Activated T-cell treated with anti-CD3 and anti-CD28 coated beads, Interleukin-2, amount 50 U/mL, for 24 hours (primary cell): ENCODE measurements around the gene TESPA1.
A peak's percentile ranks its signal among the peaks of the same experiment; 100 is the strongest.
"Not testable (repeated sequence)": the region's sequence is repeated elsewhere in the genome, so short reads cannot be mapped to it uniquely, and the experiment has no call there.

Experiments
- DNase-seq: peaks from one replicate; pipeline ENCODE4 v3.0.0-alpha.2; 2020
- H3K27ac Mint-ChIP-seq: 2 replicates; pipeline ENCODE4 v1.8.0; 2020; ENCODE audit warnings: mild to moderate bottlenecking, mixed read lengths
- H3K27me3 Mint-ChIP-seq: 2 replicates; pipeline ENCODE4 v1.8.0; 2020; ENCODE audit warnings: mixed read lengths
- H3K36me3 Mint-ChIP-seq: 2 replicates; pipeline ENCODE4 v1.8.0; 2020; ENCODE audit warnings: low read depth, mixed read lengths
- H3K4me1 Mint-ChIP-seq: 2 replicates; pipeline ENCODE4 v1.8.0; 2020; ENCODE audit warnings: low read depth, mixed read lengths
- H3K4me3 Mint-ChIP-seq: 2 replicates; pipeline ENCODE4 v1.8.0; 2020; ENCODE audit warnings: mild to moderate bottlenecking, moderate library complexity, mixed read lengths
- H3K9me3 Mint-ChIP-seq: 2 replicates; pipeline ENCODE4 v1.8.0; 2020; ENCODE audit warnings: mixed read lengths

Gene TESPA1

DNA sequence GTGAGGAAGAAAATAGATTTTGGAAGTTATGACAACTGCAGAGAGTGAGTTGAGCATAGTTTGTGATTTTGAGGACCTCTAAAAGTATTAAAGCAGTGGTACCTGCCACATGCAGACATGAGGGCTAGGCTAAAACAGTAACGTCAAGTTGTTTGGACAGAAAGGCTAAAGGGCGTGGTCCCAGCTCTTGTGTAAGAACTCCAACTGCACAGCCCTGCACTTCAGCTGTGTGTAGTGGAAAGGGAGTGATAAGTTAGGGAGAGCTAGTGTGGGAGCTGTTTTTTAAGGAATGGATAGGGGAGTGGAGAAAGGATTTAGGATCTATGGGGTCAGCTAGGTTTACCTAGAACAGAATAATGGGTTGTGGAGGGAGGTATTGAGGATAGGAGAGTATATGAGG, 39.5 kb downstream of the TESPA1 start:
- Mint-ChIP-seq H3K27ac (no peak overlapping the region), H3K36me3 (peaks cover 46% of the 10 kb centered on the region), H3K27me3 (no peaks in the 10 kb centered on the region), H3K9me3 (no peaks in the 10 kb centered on the region), H3K4me1 (peaks cover 24% of the 10 kb centered on the region), H3K4me3 (no peak overlapping the region)
- no peak for DNase-seq

DNA sequence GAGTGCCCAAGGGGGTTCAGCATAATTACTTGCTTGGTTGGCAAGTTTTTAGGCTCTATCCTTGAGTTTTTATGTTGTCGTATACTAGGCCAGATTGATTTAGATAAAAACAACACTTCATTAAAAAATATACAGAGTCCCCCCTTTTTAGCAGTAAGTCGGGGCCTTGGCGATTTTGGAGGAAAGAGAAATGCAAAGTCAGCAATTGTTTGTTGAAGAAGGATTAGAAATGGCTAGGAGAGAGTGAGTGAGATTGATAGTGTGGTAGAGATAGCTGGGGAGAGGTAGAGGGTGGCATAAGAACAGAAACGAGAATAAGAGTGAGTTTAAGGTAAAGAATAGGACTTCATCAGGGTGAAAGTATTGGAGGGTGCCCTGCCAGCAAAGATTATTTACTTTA, 41.3 kb downstream of the TESPA1 start:
- H3K4me3 Mint-ChIP-seq, H3K27me3 Mint-ChIP-seq, DNase-seq, H3K27ac Mint-ChIP-seq, H3K9me3 Mint-ChIP-seq: not testable (repeated sequence)
- Mint-ChIP-seq H3K36me3 (peaks cover 37% of the 10 kb centered on the region), H3K4me1 (peaks cover 11% of the 10 kb centered on the region)

DNA sequence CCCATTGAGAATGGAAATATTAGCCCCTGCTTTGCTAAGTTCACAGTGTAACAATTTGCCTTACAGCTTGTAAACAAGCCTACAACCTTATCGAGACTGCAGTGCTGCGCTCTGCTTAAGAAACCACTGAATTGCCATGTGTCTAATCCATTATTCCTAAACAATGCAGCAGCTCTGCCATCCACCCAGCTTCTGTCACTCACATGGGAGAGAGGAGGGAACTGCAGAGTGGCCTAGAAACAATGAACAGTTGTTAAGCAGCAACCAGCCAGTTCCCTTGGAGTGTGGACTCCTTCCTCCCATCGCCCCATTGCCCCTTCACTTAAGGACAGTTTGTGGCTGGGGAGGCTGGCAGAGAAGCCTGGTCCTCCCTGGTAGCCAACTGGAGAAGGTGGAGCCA, 42.9 kb downstream of the TESPA1 start:
- Mint-ChIP-seq H3K9me3 (peaks cover 4% of the 10 kb centered on the region), H3K36me3 (peaks cover 38% of the 10 kb centered on the region), H3K27me3 (no peaks in the 10 kb centered on the region), H3K27ac (no peak overlapping the region), H3K4me1 (peaks cover 19% of the 10 kb centered on the region), H3K4me3 (no peak overlapping the region)
- DNase-seq, result no peak

DNA sequence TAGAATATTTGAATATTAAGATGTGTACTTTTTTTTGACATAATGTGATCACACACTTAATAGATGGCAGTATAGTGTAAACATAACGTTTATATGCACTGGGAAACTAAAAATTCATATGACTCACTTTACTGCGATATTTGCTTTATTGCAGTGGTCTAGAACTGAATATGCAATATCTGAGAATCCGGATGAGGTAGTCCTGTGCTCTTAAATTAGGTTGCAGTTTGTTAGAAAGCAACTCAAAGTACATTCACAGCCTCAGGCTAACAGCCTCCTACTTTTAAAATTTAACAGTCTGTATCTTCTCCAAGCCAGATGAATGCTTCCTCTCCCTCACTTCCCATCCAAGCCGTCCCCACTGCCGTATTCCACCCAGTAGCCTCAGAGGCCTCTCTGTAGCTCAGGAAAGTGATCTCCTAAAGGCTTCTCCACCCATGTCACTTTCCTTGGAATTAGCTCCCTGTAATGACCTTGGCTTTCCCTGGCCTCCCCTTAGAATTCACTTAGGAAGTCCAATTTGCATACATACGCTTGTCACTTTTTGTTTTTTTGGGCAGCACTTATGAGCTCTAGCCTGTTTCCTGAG, 43.7 kb downstream of the TESPA1 start:
- Mint-ChIP-seq H3K27me3 (no peaks in the 10 kb centered on the region), H3K36me3 (peaks cover 42% of the 10 kb centered on the region), H3K4me1 (peaks cover 27% of the 10 kb centered on the region), H3K27ac (no peak overlapping the region), H3K4me3 (no peak overlapping the region), H3K9me3 (peaks cover 12% of the 10 kb centered on the region)
- no peak for DNase-seq

DNA sequence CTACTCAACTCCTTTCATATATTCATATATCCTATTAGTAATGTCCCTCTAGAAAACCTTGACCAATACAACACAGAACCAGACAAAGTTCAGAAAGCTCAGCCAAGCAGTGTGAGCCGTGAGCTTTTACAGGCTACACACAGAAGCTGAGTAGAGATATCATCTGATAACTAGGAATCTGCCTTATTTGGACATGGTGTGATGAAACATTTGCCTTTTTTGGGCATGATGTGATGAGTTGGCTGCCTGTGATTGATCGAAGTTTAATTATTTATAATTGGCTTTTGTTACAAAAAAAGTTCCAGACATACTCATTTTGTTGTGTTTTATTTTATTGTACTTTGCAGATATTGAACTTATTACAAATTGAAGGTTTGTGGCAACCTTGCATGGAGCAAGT, 46.6 kb downstream of the TESPA1 start:
- Mint-ChIP-seq H3K4me3 (no peak overlapping the region), H3K27me3 (no peaks in the 10 kb centered on the region), H3K4me1 (peaks cover 55% of the 10 kb centered on the region), H3K36me3 (peaks cover 54% of the 10 kb centered on the region), H3K27ac (no peak overlapping the region), H3K9me3 (peaks cover 21% of the 10 kb centered on the region)
- DNase-seq, result no peak

DNA sequence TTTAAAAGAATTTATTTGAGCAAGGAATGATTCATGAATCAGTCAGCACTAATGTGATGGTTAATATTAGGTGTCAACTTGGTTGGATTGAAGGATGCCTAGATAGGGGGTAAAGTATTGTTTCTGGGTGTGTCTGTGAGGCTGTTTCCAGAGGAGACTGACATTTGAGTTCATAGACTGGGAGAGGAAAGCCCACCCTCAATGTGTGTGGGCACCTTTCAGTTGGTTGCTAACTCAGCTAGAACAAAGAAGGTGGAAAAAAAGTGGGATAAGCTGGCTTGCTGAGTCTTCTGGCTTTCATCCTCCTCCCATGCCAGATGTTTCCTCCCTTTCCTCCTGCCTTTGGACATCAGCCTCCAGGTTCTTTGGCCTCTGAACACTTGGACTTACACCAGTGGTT, 47.2 kb downstream of the TESPA1 start:
- Mint-ChIP-seq H3K4me1 (peaks cover 60% of the 10 kb centered on the region), H3K27ac (peak overlapping the region; percentile 95)

DNA sequence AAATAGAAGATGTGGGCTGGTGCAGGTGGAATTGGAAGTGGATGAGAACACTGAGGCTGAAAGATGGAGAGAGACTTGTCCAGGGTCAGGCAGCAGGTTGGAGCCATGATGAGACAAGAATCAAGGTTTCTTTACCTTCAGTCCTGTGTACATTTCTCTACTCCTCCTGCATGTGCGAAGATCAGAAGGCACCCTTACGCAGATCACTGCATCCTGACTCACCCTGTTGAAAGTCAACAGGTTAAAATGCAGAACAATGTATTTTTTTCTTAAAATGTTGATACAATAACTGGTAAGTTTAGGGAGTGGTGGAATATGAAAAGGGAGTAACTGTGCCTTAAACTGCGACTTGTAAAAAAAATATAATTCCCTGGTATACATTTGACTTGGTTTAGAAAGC, 47.8 kb downstream of the TESPA1 start:
- peaks cover 54% of the 10 kb centered on the region for H3K36me3 Mint-ChIP-seq
- H3K4me3 Mint-ChIP-seq, result no peak overlapping the region
- no peak for DNase-seq
- H3K4me1 Mint-ChIP-seq, result peaks cover 66% of the 10 kb centered on the region
- H3K27ac Mint-ChIP-seq, result peak overlapping the region; percentile 95
- peaks cover 27% of the 10 kb centered on the region for H3K9me3 Mint-ChIP-seq
- no peaks in the 10 kb centered on the region for H3K27me3 Mint-ChIP-seq

More for the DNA sequence above, 47.2 kb downstream of the TESPA1 start:
- DNase-seq, result no peak
- H3K4me3 Mint-ChIP-seq, result no peak overlapping the region
- H3K36me3 Mint-ChIP-seq, result peaks cover 52% of the 10 kb centered on the region
- H3K27me3 Mint-ChIP-seq, result no peaks in the 10 kb centered on the region
- peaks cover 21% of the 10 kb centered on the region for H3K9me3 Mint-ChIP-seq

DNA sequence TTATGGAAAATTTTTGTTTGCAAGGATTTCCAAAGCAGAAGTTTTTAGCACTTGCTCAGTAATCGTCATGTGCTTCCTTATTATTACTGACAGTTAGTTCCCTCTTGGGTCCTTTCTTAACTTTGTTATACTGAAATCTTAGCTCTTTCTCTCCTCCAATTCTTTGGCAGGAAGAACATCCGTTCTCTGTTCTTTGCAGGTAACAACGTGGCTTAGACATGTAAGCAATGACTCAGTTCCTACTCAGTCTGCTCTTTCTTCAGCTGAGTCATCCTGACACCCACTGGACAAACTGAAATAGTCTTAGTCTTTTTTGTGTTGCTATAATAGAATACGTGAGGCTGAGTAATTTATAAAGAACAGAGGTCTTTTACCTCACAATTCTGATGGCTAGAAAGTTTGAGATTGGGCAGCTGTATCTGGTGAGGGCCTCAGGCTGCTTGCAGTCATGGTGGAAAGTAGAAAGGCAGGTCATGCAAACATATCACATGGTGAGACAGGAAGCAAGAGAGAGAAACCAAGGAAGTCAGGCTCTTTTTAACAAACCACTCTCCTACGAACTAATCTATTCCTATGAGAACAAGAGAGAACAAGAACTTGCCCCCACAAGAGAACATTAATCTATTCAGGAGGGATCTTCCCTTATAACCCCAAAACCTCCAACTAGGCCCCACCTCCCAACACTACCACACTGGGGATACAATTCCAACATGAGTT, 49.2 kb downstream of the TESPA1 start:
- H3K4me1 Mint-ChIP-seq, result peaks cover 73% of the 10 kb centered on the region
- H3K4me3 Mint-ChIP-seq, result peak overlapping the region; percentile 44
- peaks cover 63% of the 10 kb centered on the region for H3K36me3 Mint-ChIP-seq
- no peaks in the 10 kb centered on the region for H3K27me3 Mint-ChIP-seq
- peaks cover 40% of the 10 kb centered on the region for H3K9me3 Mint-ChIP-seq
- peak; percentile 69 for DNase-seq
- peak overlapping the region; percentile 95 for H3K27ac Mint-ChIP-seq

DNA sequence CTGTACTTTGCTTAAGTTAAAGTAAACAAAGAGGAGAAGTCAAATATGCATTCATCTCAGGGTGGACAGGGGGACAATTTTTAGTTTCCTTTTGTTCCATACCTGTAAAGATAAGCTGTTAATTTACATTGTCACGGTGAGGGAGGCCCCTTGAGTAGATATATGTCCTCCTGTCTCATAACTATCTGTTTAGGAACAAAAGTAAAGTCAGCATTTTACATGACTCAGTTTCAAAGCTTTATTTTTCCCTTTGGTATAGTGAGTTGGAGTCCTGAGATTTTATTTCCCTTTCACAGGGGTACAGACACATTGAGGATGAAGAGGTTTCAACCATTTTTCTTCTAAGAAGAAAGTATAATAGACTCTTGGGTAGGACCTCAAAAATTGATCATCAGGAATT, 50.1 kb downstream of the TESPA1 start:
- no peaks in the 10 kb centered on the region for H3K27me3 Mint-ChIP-seq
- peaks cover 47% of the 10 kb centered on the region for H3K9me3 Mint-ChIP-seq
- H3K36me3 Mint-ChIP-seq, result peaks cover 67% of the 10 kb centered on the region
- peak overlapping the region; percentile 95 for H3K27ac Mint-ChIP-seq
- DNase-seq, result no peak
- H3K4me3 Mint-ChIP-seq, result no peak overlapping the region
- H3K4me1 Mint-ChIP-seq, result peaks cover 79% of the 10 kb centered on the region

DNA sequence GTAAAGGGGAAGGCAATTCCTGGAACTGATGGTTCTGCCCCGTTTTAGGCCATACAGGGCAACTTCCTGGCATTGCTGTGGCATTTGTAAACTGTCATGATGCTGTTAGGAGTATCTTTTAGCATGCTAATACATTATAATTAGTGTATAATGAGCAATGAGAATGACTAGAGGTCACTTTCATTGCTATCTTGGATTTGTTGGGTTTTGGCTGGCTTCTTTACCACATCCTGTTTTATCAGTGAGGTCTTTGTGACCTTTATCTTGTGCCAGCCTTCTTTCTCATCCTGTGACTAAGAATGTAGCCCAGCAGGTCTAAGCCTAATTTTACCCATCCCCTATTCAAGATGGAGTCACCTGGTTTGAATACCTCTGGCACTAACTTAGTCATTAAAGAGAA, 51.2 kb downstream of the TESPA1 start:
- Mint-ChIP-seq H3K27ac (peak overlapping the region; percentile 95), H3K36me3 (peaks cover 66% of the 10 kb centered on the region), H3K9me3 (peaks cover 49% of the 10 kb centered on the region), H3K27me3 (no peaks in the 10 kb centered on the region), H3K4me3 (no peak overlapping the region), H3K4me1 (peaks cover 77% of the 10 kb centered on the region)
- DNase-seq, result no peak

DNA sequence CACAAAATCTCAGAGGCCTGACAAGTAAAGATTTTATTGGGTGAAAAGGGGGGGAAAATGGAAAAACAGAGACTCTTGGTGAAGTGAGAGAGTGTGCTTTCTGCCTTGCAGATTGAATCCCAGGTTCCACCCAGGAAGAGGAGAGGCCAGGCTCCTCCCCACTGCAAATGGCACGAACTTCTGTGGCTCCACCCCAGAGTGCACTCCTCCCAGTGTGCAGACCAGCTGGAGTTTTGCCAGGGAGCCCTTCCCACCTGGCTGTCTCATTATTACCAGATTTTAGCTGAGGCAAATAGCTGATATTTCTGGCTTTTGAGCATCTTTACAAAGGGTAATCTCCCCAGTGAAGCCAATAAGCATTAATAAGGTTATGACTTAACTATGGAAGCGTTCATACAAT, 51.9 kb downstream of the TESPA1 start:
- H3K4me1 Mint-ChIP-seq, result peaks cover 70% of the 10 kb centered on the region
- H3K27ac Mint-ChIP-seq, result peak overlapping the region; percentile 95
- no peak for DNase-seq
- H3K9me3 Mint-ChIP-seq, result peaks cover 49% of the 10 kb centered on the region
- H3K4me3 Mint-ChIP-seq, result no peak overlapping the region
- peaks cover 59% of the 10 kb centered on the region for H3K36me3 Mint-ChIP-seq
- H3K27me3 Mint-ChIP-seq, result no peaks in the 10 kb centered on the region

DNA sequence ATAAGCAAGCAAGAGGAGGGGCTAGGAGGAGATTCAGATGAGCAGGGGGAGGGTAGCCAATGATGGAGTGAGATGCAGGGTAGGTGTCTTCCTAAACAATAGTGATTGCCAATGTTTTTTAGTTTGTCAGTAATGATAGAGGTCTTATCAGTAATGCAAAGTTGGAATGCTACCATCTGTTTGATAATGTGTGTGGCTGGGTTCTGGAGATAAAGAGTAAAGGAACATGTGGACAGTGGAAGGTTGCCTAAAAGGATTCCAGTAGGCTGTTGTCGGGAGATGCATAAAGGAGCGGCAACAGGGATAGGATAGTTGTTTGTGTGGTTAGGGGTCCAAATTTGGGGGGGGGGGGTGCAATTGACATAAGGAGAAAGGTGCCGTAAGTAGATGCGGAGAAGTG, 52.5 kb downstream of the TESPA1 start:
- DNase-seq, result no peak
- Mint-ChIP-seq H3K9me3 (peaks cover 53% of the 10 kb centered on the region), H3K4me3 (no peak overlapping the region), H3K4me1 (peaks cover 66% of the 10 kb centered on the region), H3K27me3 (no peaks in the 10 kb centered on the region), H3K27ac (peak overlapping the region; percentile 24), H3K36me3 (peaks cover 54% of the 10 kb centered on the region)

DNA sequence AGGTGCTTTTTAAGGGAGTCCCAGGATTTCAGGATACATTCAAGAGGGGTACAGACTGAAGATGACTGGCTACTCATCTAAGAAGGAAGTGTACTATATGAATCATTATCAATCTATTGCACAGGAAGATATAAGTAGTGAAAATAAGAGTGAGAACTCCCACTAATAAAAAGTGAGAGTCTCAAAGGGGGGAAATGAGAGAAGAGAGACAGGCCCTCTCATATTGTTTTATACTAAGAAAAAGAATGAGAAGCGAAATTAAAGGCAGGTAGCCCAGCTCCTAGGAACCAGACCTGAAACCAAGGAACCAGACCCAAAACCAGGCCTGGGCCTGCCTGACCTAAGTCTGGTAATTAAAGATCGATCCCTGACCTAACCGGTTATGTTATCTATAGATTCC, 54.6 kb downstream of the TESPA1 start:
- Mint-ChIP-seq H3K4me3 (no peak overlapping the region), H3K27me3 (no peaks in the 10 kb centered on the region), H3K4me1 (peaks cover 51% of the 10 kb centered on the region), H3K9me3 (peaks cover 37% of the 10 kb centered on the region), H3K36me3 (peaks cover 39% of the 10 kb centered on the region), H3K27ac (no peak overlapping the region)
- DNase-seq, result no peak

DNA sequence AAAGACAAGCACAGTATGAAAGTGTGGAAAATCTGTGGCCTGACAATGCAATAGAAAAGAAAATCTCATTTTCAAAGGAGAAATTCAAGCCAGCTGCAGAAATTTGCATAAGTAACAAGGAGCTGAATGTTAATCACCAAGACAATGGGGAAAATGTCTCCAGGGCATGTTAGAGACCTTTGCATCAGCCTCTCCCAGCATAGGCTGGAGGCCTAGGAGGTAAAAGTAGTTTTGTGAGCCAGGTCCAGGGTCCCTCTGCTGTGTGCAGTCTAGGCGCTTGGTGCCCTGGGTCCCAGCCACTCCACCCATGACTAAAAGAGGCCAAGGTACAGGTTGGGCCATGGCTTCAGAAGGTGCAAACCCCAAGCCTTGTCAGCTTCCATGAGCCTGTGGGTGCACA, 58.3 kb downstream of the TESPA1 start:
- H3K4me1 Mint-ChIP-seq, result peaks cover 16% of the 10 kb centered on the region
- no peak overlapping the region for H3K27ac Mint-ChIP-seq
- no peak for DNase-seq
- peaks cover 20% of the 10 kb centered on the region for H3K36me3 Mint-ChIP-seq
- H3K4me3 Mint-ChIP-seq, result no peak overlapping the region
- no peaks in the 10 kb centered on the region for H3K27me3 Mint-ChIP-seq
- peaks cover 21% of the 10 kb centered on the region for H3K9me3 Mint-ChIP-seq

DNA sequence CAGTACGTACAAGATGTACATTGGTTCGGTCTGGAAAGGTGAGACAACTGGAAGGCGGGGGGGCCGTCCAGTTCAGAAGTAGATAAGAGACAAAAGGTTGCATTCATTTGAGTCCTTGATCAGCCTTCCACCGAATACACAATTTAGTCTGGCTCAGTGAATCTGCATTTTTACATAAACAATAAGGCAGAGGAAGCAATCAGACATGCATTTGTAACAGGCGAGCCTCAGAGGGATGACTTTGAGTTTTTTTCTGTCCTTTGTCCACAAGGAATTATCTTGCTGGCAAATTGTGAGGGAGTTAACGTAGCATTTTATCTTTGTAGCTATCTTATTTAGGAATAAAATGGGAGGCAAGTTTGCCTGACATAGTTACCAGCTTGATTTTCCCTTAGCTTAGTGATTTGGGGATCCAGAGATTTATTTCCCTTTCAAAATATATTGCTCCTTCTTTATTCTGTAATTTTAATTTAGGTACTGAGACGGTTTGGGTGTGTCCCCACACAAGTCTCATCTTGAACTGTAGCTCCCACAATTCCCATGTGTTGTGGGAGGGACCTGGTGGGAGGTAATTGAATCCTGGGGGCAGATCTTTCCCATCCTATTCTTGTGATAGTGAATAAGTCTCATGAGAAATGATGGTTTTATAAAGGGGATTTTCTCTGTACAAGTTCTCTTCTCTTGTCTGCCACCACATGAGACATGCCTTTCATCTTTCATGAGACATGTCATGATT, 59.4 kb downstream of the TESPA1 start:
- Mint-ChIP-seq H3K27ac (no peak overlapping the region), H3K4me3 (no peak overlapping the region), H3K27me3 (no peaks in the 10 kb centered on the region), H3K9me3 (peaks cover 10% of the 10 kb centered on the region), H3K36me3 (peaks cover 9% of the 10 kb centered on the region), H3K4me1 (peaks cover 11% of the 10 kb centered on the region)
- DNase-seq, result no peak
